Liver (tissue), 9 donors: Measurements from ENCODE around the gene CHPT1. TPM values are rescaled to one million over a fixed set of nuclear protein-coding genes. Genes with fewer than 3 reads are reported as not detected.
A peak's percentile ranks its signal among the peaks of the same experiment; 100 is the strongest.
"Not testable (repeated sequence)": the region's sequence is repeated elsewhere in the genome, so short reads cannot be mapped to it uniquely, and the experiment has no call there.

ENCODE experiments used
- DNase-seq: peaks from one replicate; pipeline ENCODE4 v3.0.0-alpha.2; 2017; ENCODE audit warnings: low spot score
- H3K27ac ChIP-seq, 2 donors: one replicate each; pipeline ENCODE4 v1.7.0; 2013; ENCODE audit warnings: inconsistent platforms in 2 of 2, low read length in 2 of 2, control low read depth in 1 of 2, low read depth in 1 of 2, mild to moderate bottlenecking in 1 of 2
- H3K27me3 ChIP-seq, 4 donors: one replicate each; pipeline versions ENCODE4 v1.6.1 to v1.7.0; 2013; ENCODE audit warnings: low read length in 3 of 4, inconsistent platforms in 1 of 4, mild to moderate bottlenecking in 1 of 4, moderate library complexity in 1 of 4; ENCODE audit not compliant: control insufficient read depth in 4 of 4, insufficient read depth in 4 of 4
- H3K36me3 ChIP-seq, 4 donors: one replicate each; pipeline versions ENCODE4 v1.6.1 to v1.7.0; 2013; ENCODE audit warnings: low read length in 3 of 4, mild to moderate bottlenecking in 3 of 4, low read depth in 1 of 4, moderate library complexity in 1 of 4; ENCODE audit not compliant: control insufficient read depth in 4 of 4, insufficient read depth in 3 of 4
- H3K4me1 ChIP-seq, 4 donors: one replicate each; pipeline versions ENCODE4 v1.6.1 to v1.7.0; 2013; ENCODE audit warnings: low read length in 3 of 4, mild to moderate bottlenecking in 3 of 4, moderate library complexity in 1 of 4; ENCODE audit not compliant: control insufficient read depth in 4 of 4, insufficient read depth in 4 of 4
- H3K4me3 ChIP-seq, 3 donors: one replicate each; pipeline versions ENCODE4 v1.6.1 to v1.7.0; 2013; ENCODE audit warnings: low read length in 3 of 3, control low read depth in 1 of 3, low read depth in 1 of 3, mild to moderate bottlenecking in 1 of 3
- H3K9ac ChIP-seq, 2 donors: one replicate each; pipeline ENCODE4 v1.7.0; 2013; ENCODE audit warnings: low read length in 2 of 2, mild to moderate bottlenecking in 2 of 2, moderate library complexity in 2 of 2, control low read depth in 1 of 2, low read depth in 1 of 2
- H3K9me3 ChIP-seq, 4 donors: one replicate each; pipeline versions ENCODE4 v1.6.1 to v1.7.0; 2013; ENCODE audit warnings: low read length in 3 of 4; ENCODE audit not compliant: control insufficient read depth in 4 of 4
- EGR1 ChIP-seq, 2 donors: IDR thresholded peaks; 2 replicates each; pipeline ENCODE4 v1.6.1; 2016 to 2018; ENCODE audit warnings: antibody characterized with exemption in 2 of 2, low read depth in 2 of 2
- FOXA1 ChIP-seq: IDR thresholded peaks from 2 replicates; pipeline ENCODE4 v1.6.1; 2016; ENCODE audit warnings: antibody characterized with exemption
- FOXA2 ChIP-seq: IDR thresholded peaks from 2 replicates; pipeline ENCODE4 v1.6.1; 2016; ENCODE audit warnings: antibody characterized with exemption
- GABPA ChIP-seq, 2 donors: IDR thresholded peaks in 1 of 2; conservative IDR thresholded peaks in 1 of 2; 2 replicates each; pipeline ENCODE4 v1.6.1; 2016; ENCODE audit warnings: antibody characterized with exemption in 2 of 2, mild to moderate bottlenecking in 1 of 2, moderate library complexity in 1 of 2
- HNF4A ChIP-seq, 2 donors: conservative IDR thresholded peaks; 2 replicates each; pipeline ENCODE4 v1.6.1; 2016; ENCODE audit warnings: antibody characterized with exemption in 2 of 2, mild to moderate bottlenecking in 2 of 2
- HNF4G ChIP-seq: IDR thresholded peaks from 2 replicates; pipeline ENCODE4 v1.6.1; 2016; ENCODE audit warnings: antibody characterized with exemption
- JUND ChIP-seq, 2 donors: IDR thresholded peaks; 2 replicates each; pipeline ENCODE4 v1.6.1; 2016; ENCODE audit warnings: antibody characterized with exemption in 2 of 2
- NR2F2 ChIP-seq: IDR thresholded peaks from 2 replicates; pipeline ENCODE4 v1.6.1; 2016; ENCODE audit warnings: antibody characterized with exemption
- RAD21 ChIP-seq, 2 donors: IDR thresholded peaks; 2 replicates each; pipeline ENCODE4 v1.6.1; 2016; ENCODE audit warnings: antibody characterized with exemption in 2 of 2, mild to moderate bottlenecking in 2 of 2
- RXRA ChIP-seq, 2 donors: IDR thresholded peaks; 2 replicates each; pipeline ENCODE4 v1.6.1; 2017 to 2018; ENCODE audit warnings: antibody characterized with exemption in 2 of 2, mild to moderate bottlenecking in 1 of 2
- SP1 ChIP-seq: IDR thresholded peaks from 2 replicates; pipeline ENCODE4 v1.6.1; 2018; ENCODE audit warnings: antibody characterized with exemption, mild to moderate bottlenecking
- TAF1 ChIP-seq: conservative IDR thresholded peaks from 2 replicates; pipeline ENCODE4 v1.6.1; 2016; ENCODE audit warnings: antibody characterized with exemption, mild to moderate bottlenecking
- YY1 ChIP-seq: IDR thresholded peaks from 2 replicates; pipeline ENCODE4 v1.6.1; 2016; ENCODE audit warnings: antibody characterized with exemption, mild to moderate bottlenecking
- WGBS: extraction: QIAGEN DNeasy Blood & Tissue Kit; methylation state at CpG from one replicate; pipeline ENCODE4 v1.1.7; 2013; 5-methylcytosine and 5-hydroxymethylcytosine counted together
- polyA plus RNA-seq, 2 donors: library from polyadenylated mRNA; stranded (reverse) in 1 of 2; unstranded in 1 of 2; fragments of 200-250 nt in 1 of 2; fragments of >200 nt in 1 of 2; fragmentation: Nextera tagmentation in 1 of 2; extraction: Ambion mirVana in 1 of 2; gene quantifications; one replicate each; pipeline versions ENCODE4 v1.2.1 to v1.2.3, GENCODE V29; 2013 to 2015
- total RNA-seq, 2 donors: library from RNA; depleted of rRNA; stranded (reverse); fragments of >200 nt; gene quantifications; one replicate each; pipeline ENCODE4 v1.2.3, GENCODE V29; 2014
- TF ChIP-seq, protein P1 (sequence below): IDR thresholded peaks from 2 replicates; pipeline ENCODE4 v1.6.1; 2016; ENCODE audit warnings: antibody characterized with exemption
- TF ChIP-seq, protein P2 (sequence below): IDR thresholded peaks from 2 replicates; pipeline ENCODE4 v1.6.1; 2016; ENCODE audit warnings: antibody characterized with exemption
- TF ChIP-seq, protein P3 (sequence below): IDR thresholded peaks from 2 replicates; pipeline ENCODE4 v1.6.1; 2016; ENCODE audit warnings: antibody characterized with exemption
- TF ChIP-seq, protein P4 (sequence below): IDR thresholded peaks from 2 replicates; pipeline ENCODE4 v1.6.1; 2016; ENCODE audit warnings: antibody characterized with exemption, mild to moderate bottlenecking
- TF ChIP-seq, protein P5 (sequence below): fragments of 150-350 bp; IDR thresholded peaks from 2 replicates; pipeline ENCODE4 v1.5.1; 2017; ENCODE audit warnings: improper control_type of control experiment, low read depth, low read length; ENCODE audit not compliant: missing input control
- donor health status: healthy.
- donor health status: healthy.
- donor health status: healthy.
- donor health status: healthy.
- donor health status: healthy.

The CHPT1 gene
- total and polyA plus RNA-seq, 4 donors = 51.5 to 96.6 (median 61.7) TPM

DNA sequence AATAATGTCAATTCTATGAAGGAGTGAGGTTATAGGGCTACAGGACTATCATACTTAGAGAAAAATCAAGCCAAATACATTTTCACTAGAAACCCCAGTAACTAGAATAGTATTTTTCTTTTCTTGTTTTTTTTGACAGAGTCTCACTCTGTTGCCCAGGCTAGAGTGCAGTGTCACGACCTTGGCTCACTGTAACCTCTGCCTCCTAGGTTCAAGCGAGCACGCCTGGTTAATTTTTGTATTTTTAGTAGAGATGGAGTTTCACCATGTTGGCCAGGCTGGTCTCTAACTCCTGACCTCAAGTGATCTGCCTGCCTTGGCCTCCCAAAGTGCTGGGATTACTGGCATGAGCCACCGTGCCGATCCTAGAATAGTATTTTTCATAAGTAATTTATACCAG, 37.0 kb downstream of the CHPT1 start:
- H3K27ac ChIP-seq, H3K9ac ChIP-seq, DNase-seq, H3K4me1 ChIP-seq, H3K4me3 ChIP-seq, H3K9me3 ChIP-seq, H3K27me3 ChIP-seq: not testable (repeated sequence)
- TF ChIP-seq HNF4A (conservative IDR thresholded peaks at IDR 0.05) (peak; percentile 56 to 69), RAD21 (IDR thresholded peaks at IDR 0.05) (peak in 1 of 2 donors; percentile 17), RXRA (IDR thresholded peaks at IDR 0.05) (peak; percentile 60 to 63)
- H3K36me3 ChIP-seq = peaks cover 11 to 33% (median 13%) of the 10 kb centered on the region in 4 donors
- 42% methylated on average over 5 of the region's 5 CpGs for WGBS

DNA sequence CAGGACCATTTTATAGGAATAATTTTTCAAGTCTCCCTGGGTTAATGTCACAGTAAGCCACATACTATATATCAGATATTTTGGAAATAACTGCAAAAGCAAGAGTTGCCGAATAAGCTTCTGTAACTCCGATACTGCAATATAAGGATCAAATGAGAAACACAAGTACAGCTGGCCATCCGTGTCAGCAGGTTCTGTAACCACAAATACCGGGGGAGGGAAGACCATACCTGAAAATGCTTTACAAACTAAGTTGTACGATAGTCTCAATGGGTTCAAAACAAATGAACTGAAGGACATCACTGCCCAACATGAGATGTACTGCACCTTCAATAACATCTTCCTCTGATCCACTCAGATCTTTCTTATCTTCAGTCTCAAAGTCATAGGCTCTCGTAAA, 40.0 kb downstream of the CHPT1 start:
- H3K27ac ChIP-seq = no peak overlapping the region
- no peak overlapping the region for H3K9ac ChIP-seq
- WGBS = 95% methylated on average over 6 of the region's 6 CpGs
- peaks cover 8 to 28% (median 9%) of the 10 kb centered on the region in 4 donors for H3K36me3 ChIP-seq
- no peak for DNase-seq
- TF ChIP-seq, protein P1, sequence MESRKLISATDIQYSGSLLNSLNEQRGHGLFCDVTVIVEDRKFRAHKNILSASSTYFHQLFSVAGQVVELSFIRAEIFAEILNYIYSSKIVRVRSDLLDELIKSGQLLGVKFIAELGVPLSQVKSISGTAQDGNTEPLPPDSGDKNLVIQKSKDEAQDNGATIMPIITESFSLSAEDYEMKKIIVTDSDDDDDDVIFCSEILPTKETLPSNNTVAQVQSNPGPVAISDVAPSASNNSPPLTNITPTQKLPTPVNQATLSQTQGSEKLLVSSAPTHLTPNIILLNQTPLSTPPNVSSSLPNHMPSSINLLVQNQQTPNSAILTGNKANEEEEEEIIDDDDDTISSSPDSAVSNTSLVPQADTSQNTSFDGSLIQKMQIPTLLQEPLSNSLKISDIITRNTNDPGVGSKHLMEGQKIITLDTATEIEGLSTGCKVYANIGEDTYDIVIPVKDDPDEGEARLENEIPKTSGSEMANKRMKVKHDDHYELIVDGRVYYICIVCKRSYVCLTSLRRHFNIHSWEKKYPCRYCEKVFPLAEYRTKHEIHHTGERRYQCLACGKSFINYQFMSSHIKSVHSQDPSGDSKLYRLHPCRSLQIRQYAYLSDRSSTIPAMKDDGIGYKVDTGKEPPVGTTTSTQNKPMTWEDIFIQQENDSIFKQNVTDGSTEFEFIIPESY = no peak
- TF ChIP-seq TAF1 = no peak
- no peak for TF ChIP-seq YY1
- no peak for TF ChIP-seq HNF4A (conservative IDR thresholded peaks at IDR 0.05)
- TF ChIP-seq RAD21 (IDR thresholded peaks at IDR 0.05) = no peak
- TF ChIP-seq, protein P2, sequence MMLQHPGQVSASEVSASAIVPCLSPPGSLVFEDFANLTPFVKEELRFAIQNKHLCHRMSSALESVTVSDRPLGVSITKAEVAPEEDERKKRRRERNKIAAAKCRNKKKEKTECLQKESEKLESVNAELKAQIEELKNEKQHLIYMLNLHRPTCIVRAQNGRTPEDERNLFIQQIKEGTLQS = no peak
- TF ChIP-seq EGR1 (IDR thresholded peaks at IDR 0.05; ENCODE audit: low read depth in 2 of 2) = no peak
- TF ChIP-seq JUND (IDR thresholded peaks at IDR 0.05) = no peak
- no peak for TF ChIP-seq GABPA (IDR thresholded peaks at IDR 0.05 in 1 of 2, conservative IDR thresholded peaks at IDR 0.05 in 1 of 2)
- no peak for TF ChIP-seq HNF4G
- TF ChIP-seq RXRA (IDR thresholded peaks at IDR 0.05) = no peak
- peaks cover 0 to 4% (median 2%) of the 10 kb centered on the region in 4 donors for H3K4me1 ChIP-seq
- no peaks in the 10 kb centered on the region for H3K9me3 ChIP-seq
- no peak overlapping the region for H3K4me3 ChIP-seq
- H3K27me3 ChIP-seq = no peaks in the 10 kb centered on the region

DNA sequence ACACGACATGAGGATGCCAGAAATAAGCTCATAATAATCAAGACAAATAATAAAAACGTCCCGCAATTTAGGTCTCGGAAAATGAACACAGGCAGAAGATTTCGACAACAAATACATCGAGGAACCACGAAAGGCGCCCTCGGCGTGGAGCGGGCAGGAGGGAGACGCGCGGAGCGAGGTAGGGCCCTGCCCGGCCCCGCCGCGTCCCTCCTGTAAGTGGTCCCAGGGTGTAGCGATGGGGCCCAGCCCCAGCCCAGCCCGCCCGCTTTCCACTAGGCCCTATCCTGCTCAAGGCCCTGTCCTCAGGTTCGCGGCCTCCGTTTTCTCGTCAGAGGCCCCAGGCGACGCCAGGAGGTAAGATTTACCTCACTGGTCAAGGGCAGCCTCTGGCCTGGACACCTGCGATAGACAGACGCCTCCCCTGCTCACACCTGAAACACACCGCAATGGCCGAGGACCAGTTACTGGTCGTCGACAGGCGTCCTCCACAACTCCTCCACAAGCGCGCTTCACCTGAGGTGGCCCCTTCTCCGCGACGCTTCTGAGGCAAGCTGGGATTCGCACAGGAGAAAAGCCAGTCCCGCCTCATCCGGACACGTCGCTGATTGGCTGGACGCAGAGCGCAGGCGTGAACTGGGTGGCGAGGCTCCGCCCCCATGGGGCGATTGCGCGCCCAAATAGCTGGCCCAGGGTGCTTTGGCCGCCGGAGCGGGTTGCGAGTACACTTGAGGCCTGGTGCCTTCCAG, 41.7 kb downstream of the CHPT1 start, which contains the start of gene SYCP3:
Gene SYCP3 (minus strand): TSS at position 543 of the 746 bp plus-strand sequence. CDS start 1,527 bp downstream, outside the sequence.
- WGBS = 98% methylated on average over 57 of the region's 57 CpGs
- peaks cover 0 to 3% (median 2%) of the 10 kb centered on the region in 4 donors for H3K4me1 ChIP-seq
- peaks cover 7 to 32% (median 14%) of the 10 kb centered on the region in 4 donors for H3K36me3 ChIP-seq
- H3K9ac ChIP-seq = no peak within 1 kb of the TSS
- H3K27me3 ChIP-seq = no peaks in the 10 kb centered on the region
- no peak within 1 kb of the TSS for H3K27ac ChIP-seq
- H3K4me3 ChIP-seq = no peak within 1 kb of the TSS
- H3K9me3 ChIP-seq = no peaks in the 10 kb centered on the region
- DNase-seq = no peak
- no peak for TF ChIP-seq GABPA (IDR thresholded peaks at IDR 0.05 in 1 of 2, conservative IDR thresholded peaks at IDR 0.05 in 1 of 2)
- TF ChIP-seq TAF1 = no peak
- TF ChIP-seq, protein P2 = no peak
- no peak for TF ChIP-seq YY1
- TF ChIP-seq, protein P3, sequence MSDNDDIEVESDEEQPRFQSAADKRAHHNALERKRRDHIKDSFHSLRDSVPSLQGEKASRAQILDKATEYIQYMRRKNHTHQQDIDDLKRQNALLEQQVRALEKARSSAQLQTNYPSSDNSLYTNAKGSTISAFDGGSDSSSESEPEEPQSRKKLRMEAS = no peak
- TF ChIP-seq HNF4A (conservative IDR thresholded peaks at IDR 0.05) = no peak
- TF ChIP-seq HNF4G = no peak
- TF ChIP-seq FOXA1 = no peak
- TF ChIP-seq, protein P4, sequence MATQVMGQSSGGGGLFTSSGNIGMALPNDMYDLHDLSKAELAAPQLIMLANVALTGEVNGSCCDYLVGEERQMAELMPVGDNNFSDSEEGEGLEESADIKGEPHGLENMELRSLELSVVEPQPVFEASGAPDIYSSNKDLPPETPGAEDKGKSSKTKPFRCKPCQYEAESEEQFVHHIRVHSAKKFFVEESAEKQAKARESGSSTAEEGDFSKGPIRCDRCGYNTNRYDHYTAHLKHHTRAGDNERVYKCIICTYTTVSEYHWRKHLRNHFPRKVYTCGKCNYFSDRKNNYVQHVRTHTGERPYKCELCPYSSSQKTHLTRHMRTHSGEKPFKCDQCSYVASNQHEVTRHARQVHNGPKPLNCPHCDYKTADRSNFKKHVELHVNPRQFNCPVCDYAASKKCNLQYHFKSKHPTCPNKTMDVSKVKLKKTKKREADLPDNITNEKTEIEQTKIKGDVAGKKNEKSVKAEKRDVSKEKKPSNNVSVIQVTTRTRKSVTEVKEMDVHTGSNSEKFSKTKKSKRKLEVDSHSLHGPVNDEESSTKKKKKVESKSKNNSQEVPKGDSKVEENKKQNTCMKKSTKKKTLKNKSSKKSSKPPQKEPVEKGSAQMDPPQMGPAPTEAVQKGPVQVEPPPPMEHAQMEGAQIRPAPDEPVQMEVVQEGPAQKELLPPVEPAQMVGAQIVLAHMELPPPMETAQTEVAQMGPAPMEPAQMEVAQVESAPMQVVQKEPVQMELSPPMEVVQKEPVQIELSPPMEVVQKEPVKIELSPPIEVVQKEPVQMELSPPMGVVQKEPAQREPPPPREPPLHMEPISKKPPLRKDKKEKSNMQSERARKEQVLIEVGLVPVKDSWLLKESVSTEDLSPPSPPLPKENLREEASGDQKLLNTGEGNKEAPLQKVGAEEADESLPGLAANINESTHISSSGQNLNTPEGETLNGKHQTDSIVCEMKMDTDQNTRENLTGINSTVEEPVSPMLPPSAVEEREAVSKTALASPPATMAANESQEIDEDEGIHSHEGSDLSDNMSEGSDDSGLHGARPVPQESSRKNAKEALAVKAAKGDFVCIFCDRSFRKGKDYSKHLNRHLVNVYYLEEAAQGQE = no peak
- TF ChIP-seq FOXA2 = no peak
- TF ChIP-seq NR2F2 = no peak
- TF ChIP-seq JUND (IDR thresholded peaks at IDR 0.05) = no peak
- no peak for TF ChIP-seq SP1
- no peak for TF ChIP-seq EGR1 (IDR thresholded peaks at IDR 0.05; ENCODE audit: low read depth in 2 of 2)
- TF ChIP-seq RAD21 (IDR thresholded peaks at IDR 0.05) = no peak
- TF ChIP-seq, protein P5, sequence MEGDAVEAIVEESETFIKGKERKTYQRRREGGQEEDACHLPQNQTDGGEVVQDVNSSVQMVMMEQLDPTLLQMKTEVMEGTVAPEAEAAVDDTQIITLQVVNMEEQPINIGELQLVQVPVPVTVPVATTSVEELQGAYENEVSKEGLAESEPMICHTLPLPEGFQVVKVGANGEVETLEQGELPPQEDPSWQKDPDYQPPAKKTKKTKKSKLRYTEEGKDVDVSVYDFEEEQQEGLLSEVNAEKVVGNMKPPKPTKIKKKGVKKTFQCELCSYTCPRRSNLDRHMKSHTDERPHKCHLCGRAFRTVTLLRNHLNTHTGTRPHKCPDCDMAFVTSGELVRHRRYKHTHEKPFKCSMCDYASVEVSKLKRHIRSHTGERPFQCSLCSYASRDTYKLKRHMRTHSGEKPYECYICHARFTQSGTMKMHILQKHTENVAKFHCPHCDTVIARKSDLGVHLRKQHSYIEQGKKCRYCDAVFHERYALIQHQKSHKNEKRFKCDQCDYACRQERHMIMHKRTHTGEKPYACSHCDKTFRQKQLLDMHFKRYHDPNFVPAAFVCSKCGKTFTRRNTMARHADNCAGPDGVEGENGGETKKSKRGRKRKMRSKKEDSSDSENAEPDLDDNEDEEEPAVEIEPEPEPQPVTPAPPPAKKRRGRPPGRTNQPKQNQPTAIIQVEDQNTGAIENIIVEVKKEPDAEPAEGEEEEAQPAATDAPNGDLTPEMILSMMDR = no peak
